ENCODE measurements around the gene SKIC8. TPM values are rescaled to one million over a fixed set of nuclear protein-coding genes. Genes with fewer than 3 reads are reported as not detected.

The SKIC8 gene
- total and polyA plus RNA-seq, 2 of the 13 experiments (the other 11 are each of a cell fraction or from before 2014, with no cell fraction given): 69.5 to 70.6 TPM

DNA sequence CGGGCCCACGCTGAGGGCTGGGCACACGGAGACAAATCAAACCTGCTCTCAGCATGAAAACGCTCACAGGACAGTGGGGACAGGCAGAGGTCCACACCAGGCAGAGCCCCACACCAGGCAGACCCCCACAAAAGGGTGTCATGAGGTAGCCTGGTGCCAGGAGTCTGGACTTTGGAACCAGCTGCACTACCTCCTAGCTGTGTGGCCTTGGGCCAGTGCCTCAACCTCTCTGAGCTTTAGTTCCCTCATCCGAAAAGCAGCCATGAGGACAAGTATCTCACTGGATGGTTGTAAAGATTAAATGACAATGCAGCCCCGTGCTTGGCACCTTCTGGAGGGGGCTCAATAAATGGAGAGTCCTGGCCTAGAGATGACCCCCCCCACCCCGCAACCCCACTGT is 24.3 kb upstream of the SKIC8 start:
- H3K4me1 ChIP-seq (ENCODE audit: insufficient read depth, low read length): 0 out of 2 replicates have a peak, but pooled peaks cover 6% of the 10 kb centered on the region
- peak; percentile 96 for TF ChIP-seq ZNF768 (CRISPR knock-in tag; IDR thresholded peaks at IDR 0.05)
- no peak for TF ChIP-seq ZNF883 (CRISPR knock-in tag; IDR thresholded peaks at IDR 0.05; ENCODE audit: not compliant biosample characterization)
- ChIA-PET POLR2A (no interaction called here), CTCF (ENCODE audit: low intra/inter-chr PET ratio, low total read pairs) (no interaction called here)
- H3K36me3 ChIP-seq (replicated peaks in 1 of 2; ENCODE audit: control insufficient read depth in 1 of 2, insufficient read depth in 2 of 2, low read length in 2 of 2): no peaks in the 10 kb centered on the region
- H3K4me2 ChIP-seq (ENCODE audit: low read depth, low read length): no peak overlapping the region
- no peak overlapping the region for H2AFZ ChIP-seq (ENCODE audit: low read length)
- BruUV-seq (replicated peaks): no TSS peak
- H3K9ac ChIP-seq (ENCODE audit: insufficient read depth, low read depth, low read length): no peak overlapping the region
- H3K4me3 ChIP-seq (replicated peaks in 1 of 3; ENCODE audit: insufficient read depth in 1 of 3, low read depth in 2 of 3, low read length in 3 of 3): no peak overlapping the region
- 55% methylated on average over 3 of the region's 7 CpGs for WGBS (ENCODE audit: low lambda C conversion rate)
- no peak for FAIRE-seq
- H3K27ac ChIP-seq (ENCODE audit: extremely low read length, insufficient read depth, low read length): no peak overlapping the region
- H3K27me3 ChIP-seq (ENCODE audit: control insufficient read depth in 1 of 2, insufficient read depth in 2 of 2, low read length in 2 of 2): peaks cover 2 to 24% of the 10 kb centered on the region in 2 experiments; a peak in 2 of 5 replicates
- H3K79me2 ChIP-seq (ENCODE audit: insufficient read depth, low read length): no peaks in the 10 kb centered on the region
- H4K20me1 ChIP-seq (ENCODE audit: insufficient read depth, low read length): no peaks in the 10 kb centered on the region
- DNase-seq (ENCODE audit: low spot score): no peak
- no peaks in the 10 kb centered on the region for H3K9me3 ChIP-seq (ENCODE audit: low read length)
- no peak for ATAC-seq
- in situ Hi-C loops (cut with HindIII; ENCODE audit: extremely low pct_ligation_motif_present, low pct_unique_long_range_greater_than_20kb): no loop called here
- intact Hi-C loops (cut with micrococcal nuclease; ENCODE audit: unreplicated experiment): no loop called here

- POLR2A ChIA-PET: no interaction called here
- 55% methylated on average over 13 of the region's 19 CpGs for WGBS (ENCODE audit: low lambda C conversion rate)
- no peak for TF ChIP-seq IRF2 (CRISPR knock-in tag; IDR thresholded peaks at IDR 0.05)
- TF ChIP-seq, protein P1, sequence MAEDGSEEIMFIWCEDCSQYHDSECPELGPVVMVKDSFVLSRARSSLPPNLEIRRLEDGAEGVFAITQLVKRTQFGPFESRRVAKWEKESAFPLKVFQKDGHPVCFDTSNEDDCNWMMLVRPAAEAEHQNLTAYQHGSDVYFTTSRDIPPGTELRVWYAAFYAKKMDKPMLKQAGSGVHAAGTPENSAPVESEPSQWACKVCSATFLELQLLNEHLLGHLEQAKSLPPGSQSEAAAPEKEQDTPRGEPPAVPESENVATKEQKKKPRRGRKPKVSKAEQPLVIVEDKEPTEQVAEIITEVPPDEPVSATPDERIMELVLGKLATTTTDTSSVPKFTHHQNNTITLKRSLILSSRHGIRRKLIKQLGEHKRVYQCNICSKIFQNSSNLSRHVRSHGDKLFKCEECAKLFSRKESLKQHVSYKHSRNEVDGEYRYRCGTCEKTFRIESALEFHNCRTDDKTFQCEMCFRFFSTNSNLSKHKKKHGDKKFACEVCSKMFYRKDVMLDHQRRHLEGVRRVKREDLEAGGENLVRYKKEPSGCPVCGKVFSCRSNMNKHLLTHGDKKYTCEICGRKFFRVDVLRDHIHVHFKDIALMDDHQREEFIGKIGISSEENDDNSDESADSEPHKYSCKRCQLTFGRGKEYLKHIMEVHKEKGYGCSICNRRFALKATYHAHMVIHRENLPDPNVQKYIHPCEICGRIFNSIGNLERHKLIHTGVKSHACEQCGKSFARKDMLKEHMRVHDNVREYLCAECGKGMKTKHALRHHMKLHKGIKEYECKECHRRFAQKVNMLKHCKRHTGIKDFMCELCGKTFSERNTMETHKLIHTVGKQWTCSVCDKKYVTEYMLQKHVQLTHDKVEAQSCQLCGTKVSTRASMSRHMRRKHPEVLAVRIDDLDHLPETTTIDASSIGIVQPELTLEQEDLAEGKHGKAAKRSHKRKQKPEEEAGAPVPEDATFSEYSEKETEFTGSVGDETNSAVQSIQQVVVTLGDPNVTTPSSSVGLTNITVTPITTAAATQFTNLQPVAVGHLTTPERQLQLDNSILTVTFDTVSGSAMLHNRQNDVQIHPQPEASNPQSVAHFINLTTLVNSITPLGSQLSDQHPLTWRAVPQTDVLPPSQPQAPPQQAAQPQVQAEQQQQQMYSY (CRISPR knock-in tag; IDR thresholded peaks at IDR 0.05): no peak
- TF ChIP-seq IKZF1 (IDR thresholded peaks at IDR 0.05): no peak
- TF ChIP-seq, protein P2, sequence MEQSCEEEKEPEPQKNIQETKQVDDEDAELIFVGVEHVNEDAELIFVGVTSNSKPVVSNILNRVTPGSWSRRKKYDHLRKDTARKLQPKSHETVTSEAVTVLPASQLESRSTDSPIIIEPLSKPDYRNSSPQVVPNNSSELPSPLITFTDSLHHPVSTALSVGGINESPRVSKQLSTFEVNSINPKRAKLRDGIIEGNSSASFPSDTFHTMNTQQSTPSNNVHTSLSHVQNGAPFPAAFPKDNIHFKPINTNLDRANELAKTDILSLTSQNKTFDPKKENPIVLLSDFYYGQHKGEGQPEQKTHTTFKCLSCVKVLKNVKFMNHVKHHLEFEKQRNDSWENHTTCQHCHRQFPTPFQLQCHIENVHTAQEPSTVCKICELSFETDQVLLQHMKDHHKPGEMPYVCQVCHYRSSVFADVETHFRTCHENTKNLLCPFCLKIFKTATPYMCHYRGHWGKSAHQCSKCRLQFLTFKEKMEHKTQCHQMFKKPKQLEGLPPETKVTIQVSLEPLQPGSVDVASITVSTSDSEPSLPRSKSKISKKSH (CRISPR knock-in tag; IDR thresholded peaks at IDR 0.05; ENCODE audit: borderline replicate concordance): no peak
- TF ChIP-seq, protein P3, sequence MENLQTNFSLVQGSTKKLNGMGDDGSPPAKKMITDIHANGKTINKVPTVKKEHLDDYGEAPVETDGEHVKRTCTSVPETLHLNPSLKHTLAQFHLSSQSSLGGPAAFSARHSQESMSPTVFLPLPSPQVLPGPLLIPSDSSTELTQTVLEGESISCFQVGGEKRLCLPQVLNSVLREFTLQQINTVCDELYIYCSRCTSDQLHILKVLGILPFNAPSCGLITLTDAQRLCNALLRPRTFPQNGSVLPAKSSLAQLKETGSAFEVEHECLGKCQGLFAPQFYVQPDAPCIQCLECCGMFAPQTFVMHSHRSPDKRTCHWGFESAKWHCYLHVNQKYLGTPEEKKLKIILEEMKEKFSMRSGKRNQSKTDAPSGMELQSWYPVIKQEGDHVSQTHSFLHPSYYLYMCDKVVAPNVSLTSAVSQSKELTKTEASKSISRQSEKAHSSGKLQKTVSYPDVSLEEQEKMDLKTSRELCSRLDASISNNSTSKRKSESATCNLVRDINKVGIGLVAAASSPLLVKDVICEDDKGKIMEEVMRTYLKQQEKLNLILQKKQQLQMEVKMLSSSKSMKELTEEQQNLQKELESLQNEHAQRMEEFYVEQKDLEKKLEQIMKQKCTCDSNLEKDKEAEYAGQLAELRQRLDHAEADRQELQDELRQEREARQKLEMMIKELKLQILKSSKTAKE (CRISPR knock-in tag; IDR thresholded peaks at IDR 0.05; ENCODE audit: borderline replicate concordance): no peak
Observed at GRCh38 chr15:78322724-78323521, 23.5 kb upstream of the SKIC8 start.

More at GRCh38 chr15:78322724-78323521, 23.5 kb upstream of the SKIC8 start:
- no peak overlapping the region for H2AFZ ChIP-seq (ENCODE audit: low read length)
- no peak overlapping the region for H3K27ac ChIP-seq (ENCODE audit: extremely low read length, insufficient read depth, low read length)
- H3K27me3 ChIP-seq (ENCODE audit: control insufficient read depth in 1 of 2, insufficient read depth in 2 of 2, low read length in 2 of 2): peaks cover 2 to 24% of the 10 kb centered on the region in 2 experiments; a peak in 2 of 5 replicates
- H3K4me3 ChIP-seq (replicated peaks in 1 of 3; ENCODE audit: insufficient read depth in 1 of 3, low read depth in 2 of 3, low read length in 3 of 3): no peak overlapping the region
- H3K4me2 ChIP-seq (ENCODE audit: low read depth, low read length): no peak overlapping the region; the same call in 1 of the 2 replicates
- BruUV-seq (replicated peaks): no TSS peak
- DNase-seq (ENCODE audit: low spot score): no peak
- CTCF ChIA-PET (ENCODE audit: low intra/inter-chr PET ratio, low total read pairs): no interaction called here
- in situ Hi-C loops (cut with HindIII; ENCODE audit: extremely low pct_ligation_motif_present, low pct_unique_long_range_greater_than_20kb) (no loop called here), intact Hi-C loops (cut with micrococcal nuclease; ENCODE audit: unreplicated experiment) (no loop called here)
- no peak for FAIRE-seq
- ATAC-seq: no peak
- no peaks in the 10 kb centered on the region for H4K20me1 ChIP-seq (ENCODE audit: insufficient read depth, low read length)
- H3K9me3 ChIP-seq (ENCODE audit: low read length): no peaks in the 10 kb centered on the region
- H3K9ac ChIP-seq (ENCODE audit: insufficient read depth, low read depth, low read length): no peak overlapping the region
- 0 out of 2 replicates have a peak, but pooled peaks cover 6% of the 10 kb centered on the region for H3K4me1 ChIP-seq (ENCODE audit: insufficient read depth, low read length)
- H3K36me3 ChIP-seq (replicated peaks in 1 of 2; ENCODE audit: control insufficient read depth in 1 of 2, insufficient read depth in 2 of 2, low read length in 2 of 2): no peaks in the 10 kb centered on the region
- no peaks in the 10 kb centered on the region for H3K79me2 ChIP-seq (ENCODE audit: insufficient read depth, low read length)
